ENCODE measurements around the gene GAB1.
A peak's percentile ranks its signal among the peaks of the same experiment; 100 is the strongest.

GAB1 gene

DNA sequence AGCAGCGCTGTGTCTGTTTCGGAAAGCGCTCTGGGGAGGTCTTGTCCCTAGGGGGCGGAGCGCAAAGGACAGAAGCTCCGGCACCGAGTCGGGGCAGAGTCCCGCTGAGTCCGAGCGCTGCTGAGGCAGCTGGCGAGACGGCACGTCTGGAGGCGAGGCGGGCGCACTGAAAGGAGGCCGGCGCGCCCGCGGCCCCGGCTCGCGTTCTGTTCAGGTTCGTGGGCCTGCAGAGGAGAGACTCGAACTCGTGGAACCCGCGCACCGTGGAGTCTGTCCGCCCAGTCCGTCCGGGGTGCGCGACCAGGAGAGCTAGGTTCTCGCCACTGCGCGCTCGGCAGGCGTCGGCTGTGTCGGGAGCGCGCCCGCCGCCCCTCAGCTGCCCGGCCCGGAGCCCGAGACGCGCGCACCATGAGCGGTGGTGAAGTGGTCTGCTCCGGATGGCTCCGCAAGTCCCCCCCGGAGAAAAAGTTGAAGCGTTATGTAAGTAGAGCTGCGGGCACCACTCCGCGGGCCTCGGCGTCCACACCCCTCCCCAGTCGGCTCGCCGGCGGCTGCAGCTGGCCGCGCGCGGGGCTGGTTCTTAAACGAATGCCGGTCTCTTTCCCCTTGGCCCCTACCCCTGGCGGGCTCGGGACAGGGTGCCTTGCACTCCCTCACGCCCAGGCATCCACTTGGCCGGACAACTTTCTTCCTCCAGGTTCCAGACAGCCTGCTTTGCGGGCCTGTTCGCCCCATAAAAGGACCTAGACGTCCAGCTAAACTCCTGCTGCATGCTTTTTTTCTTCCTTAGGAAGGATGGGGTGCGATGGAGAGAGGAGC is at the start of gene GAB1 (continued):
- TF ChIP-seq ZNF561 (tag by site-specific recombination; IDR thresholded peaks at IDR 0.05; ENCODE audit: borderline replicate concordance) = peak; percentile 61; the same call in 1 of the 2 replicates
- TF ChIP-seq, protein P1, sequence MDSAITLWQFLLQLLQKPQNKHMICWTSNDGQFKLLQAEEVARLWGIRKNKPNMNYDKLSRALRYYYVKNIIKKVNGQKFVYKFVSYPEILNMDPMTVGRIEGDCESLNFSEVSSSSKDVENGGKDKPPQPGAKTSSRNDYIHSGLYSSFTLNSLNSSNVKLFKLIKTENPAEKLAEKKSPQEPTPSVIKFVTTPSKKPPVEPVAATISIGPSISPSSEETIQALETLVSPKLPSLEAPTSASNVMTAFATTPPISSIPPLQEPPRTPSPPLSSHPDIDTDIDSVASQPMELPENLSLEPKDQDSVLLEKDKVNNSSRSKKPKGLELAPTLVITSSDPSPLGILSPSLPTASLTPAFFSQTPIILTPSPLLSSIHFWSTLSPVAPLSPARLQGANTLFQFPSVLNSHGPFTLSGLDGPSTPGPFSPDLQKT (IDR thresholded peaks at IDR 0.05; ENCODE audit: borderline replicate concordance, low read depth, low read length) = no peak
- TF ChIP-seq, protein P2, sequence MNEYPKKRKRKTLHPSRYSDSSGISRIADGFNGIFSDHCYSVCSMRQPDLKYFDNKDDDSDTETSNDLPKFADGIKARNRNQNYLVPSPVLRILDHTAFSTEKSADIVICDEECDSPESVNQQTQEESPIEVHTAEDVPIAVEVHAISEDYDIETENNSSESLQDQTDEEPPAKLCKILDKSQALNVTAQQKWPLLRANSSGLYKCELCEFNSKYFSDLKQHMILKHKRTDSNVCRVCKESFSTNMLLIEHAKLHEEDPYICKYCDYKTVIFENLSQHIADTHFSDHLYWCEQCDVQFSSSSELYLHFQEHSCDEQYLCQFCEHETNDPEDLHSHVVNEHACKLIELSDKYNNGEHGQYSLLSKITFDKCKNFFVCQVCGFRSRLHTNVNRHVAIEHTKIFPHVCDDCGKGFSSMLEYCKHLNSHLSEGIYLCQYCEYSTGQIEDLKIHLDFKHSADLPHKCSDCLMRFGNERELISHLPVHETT (tag by site-specific recombination; IDR thresholded peaks at IDR 0.05) = no peak
- no peak for TF ChIP-seq ZNF660 (tag by site-specific recombination; IDR thresholded peaks at IDR 0.05)
- TF ChIP-seq, protein P3, sequence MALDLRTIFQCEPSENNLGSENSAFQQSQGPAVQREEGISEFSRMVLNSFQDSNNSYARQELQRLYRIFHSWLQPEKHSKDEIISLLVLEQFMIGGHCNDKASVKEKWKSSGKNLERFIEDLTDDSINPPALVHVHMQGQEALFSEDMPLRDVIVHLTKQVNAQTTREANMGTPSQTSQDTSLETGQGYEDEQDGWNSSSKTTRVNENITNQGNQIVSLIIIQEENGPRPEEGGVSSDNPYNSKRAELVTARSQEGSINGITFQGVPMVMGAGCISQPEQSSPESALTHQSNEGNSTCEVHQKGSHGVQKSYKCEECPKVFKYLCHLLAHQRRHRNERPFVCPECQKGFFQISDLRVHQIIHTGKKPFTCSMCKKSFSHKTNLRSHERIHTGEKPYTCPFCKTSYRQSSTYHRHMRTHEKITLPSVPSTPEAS (tag by site-specific recombination; IDR thresholded peaks at IDR 0.05) = no peak
- TF ChIP-seq ZNF600 (tag by site-specific recombination; IDR thresholded peaks at IDR 0.05) = 0 out of 2 replicates have a peak, but pooled peaks have one; percentile 44
- no peak for TF ChIP-seq ZNF529 (tag by site-specific recombination; IDR thresholded peaks at IDR 0.05; ENCODE audit: insufficient replicate concordance)
- TF ChIP-seq, protein P4, sequence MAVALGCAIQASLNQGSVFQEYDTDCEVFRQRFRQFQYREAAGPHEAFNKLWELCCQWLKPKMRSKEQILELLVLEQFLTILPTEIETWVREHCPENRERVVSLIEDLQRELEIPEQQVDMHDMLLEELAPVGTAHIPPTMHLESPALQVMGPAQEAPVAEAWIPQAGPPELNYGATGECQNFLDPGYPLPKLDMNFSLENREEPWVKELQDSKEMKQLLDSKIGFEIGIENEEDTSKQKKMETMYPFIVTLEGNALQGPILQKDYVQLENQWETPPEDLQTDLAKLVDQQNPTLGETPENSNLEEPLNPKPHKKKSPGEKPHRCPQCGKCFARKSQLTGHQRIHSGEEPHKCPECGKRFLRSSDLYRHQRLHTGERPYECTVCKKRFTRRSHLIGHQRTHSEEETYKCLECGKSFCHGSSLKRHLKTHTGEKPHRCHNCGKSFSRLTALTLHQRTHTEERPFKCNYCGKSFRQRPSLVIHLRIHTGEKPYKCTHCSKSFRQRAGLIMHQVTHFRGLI (tag by site-specific recombination; IDR thresholded peaks at IDR 0.05) = no peak
- TF ChIP-seq ZNF10 (tag by site-specific recombination; IDR thresholded peaks at IDR 0.05) = peak; percentile 67; the same call in 1 of the 2 replicates
- 0 out of 2 replicates have a peak, but pooled peaks have one; percentile 17 for TF ChIP-seq BCL11A (tag by site-specific recombination; IDR thresholded peaks at IDR 0.05; ENCODE audit: low read depth)
- TF ChIP-seq ZNF426 (tag by site-specific recombination; IDR thresholded peaks at IDR 0.05) = no peak
- no peak for TF ChIP-seq ZNF48 (tag by site-specific recombination; IDR thresholded peaks at IDR 0.05)
- TF ChIP-seq ZSCAN30 (tag by site-specific recombination; IDR thresholded peaks at IDR 0.05) = peak; percentile 26; the same call in 1 of the 2 replicates
- no peak for TF ChIP-seq ZNF701 (tag by site-specific recombination; IDR thresholded peaks at IDR 0.05)
- peak; percentile 35; the same call in 1 of the 2 replicates for TF ChIP-seq ZEB2 (tag by site-specific recombination; IDR thresholded peaks at IDR 0.05)
- no peak for TF ChIP-seq SALL2 (tag by site-specific recombination; IDR thresholded peaks at IDR 0.05; ENCODE audit: borderline replicate concordance)
- TF ChIP-seq BCL11B (tag by site-specific recombination; IDR thresholded peaks at IDR 0.05; ENCODE audit: low read depth) = no peak
- no peak for TF ChIP-seq ZNF629 (tag by site-specific recombination; IDR thresholded peaks at IDR 0.05)
- TF ChIP-seq ZNF548 (tag by site-specific recombination; IDR thresholded peaks at IDR 0.05) = no peak
- TF ChIP-seq ZNF791 (tag by site-specific recombination; IDR thresholded peaks at IDR 0.05) = no peak
- TF ChIP-seq ZNF510 (tag by site-specific recombination; IDR thresholded peaks at IDR 0.05; ENCODE audit: insufficient replicate concordance) = no peak
- no peak for TF ChIP-seq HOXC10 (CRISPR knock-in tag; IDR thresholded peaks at IDR 0.05)
- TF ChIP-seq ZNF155 (tag by site-specific recombination; IDR thresholded peaks at IDR 0.05) = no peak
- TF ChIP-seq GLI4 (tag by site-specific recombination; IDR thresholded peaks at IDR 0.05) = no peak
- TF ChIP-seq GFI1B (tag by site-specific recombination; IDR thresholded peaks at IDR 0.05) = no peak
- TF ChIP-seq ZNF2 (tag by site-specific recombination; IDR thresholded peaks at IDR 0.05) = 0 out of 2 replicates have a peak, but pooled peaks have one; percentile 40
- TF ChIP-seq ZNF843 (tag by site-specific recombination; IDR thresholded peaks at IDR 0.05) = peak; percentile 25; the same call in 1 of the 2 replicates
- TF ChIP-seq HOXA7 (CRISPR knock-in tag; IDR thresholded peaks at IDR 0.05; ENCODE audit: borderline replicate concordance) = no peak
- TF ChIP-seq IKZF3 (tag by site-specific recombination; IDR thresholded peaks at IDR 0.05) = no peak
- TF ChIP-seq, protein P5, sequence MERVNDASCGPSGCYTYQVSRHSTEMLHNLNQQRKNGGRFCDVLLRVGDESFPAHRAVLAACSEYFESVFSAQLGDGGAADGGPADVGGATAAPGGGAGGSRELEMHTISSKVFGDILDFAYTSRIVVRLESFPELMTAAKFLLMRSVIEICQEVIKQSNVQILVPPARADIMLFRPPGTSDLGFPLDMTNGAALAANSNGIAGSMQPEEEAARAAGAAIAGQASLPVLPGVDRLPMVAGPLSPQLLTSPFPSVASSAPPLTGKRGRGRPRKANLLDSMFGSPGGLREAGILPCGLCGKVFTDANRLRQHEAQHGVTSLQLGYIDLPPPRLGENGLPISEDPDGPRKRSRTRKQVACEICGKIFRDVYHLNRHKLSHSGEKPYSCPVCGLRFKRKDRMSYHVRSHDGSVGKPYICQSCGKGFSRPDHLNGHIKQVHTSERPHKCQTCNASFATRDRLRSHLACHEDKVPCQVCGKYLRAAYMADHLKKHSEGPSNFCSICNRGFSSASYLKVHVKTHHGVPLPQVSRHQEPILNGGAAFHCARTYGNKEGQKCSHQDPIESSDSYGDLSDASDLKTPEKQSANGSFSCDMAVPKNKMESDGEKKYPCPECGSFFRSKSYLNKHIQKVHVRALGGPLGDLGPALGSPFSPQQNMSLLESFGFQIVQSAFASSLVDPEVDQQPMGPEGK (tag by site-specific recombination; IDR thresholded peaks at IDR 0.05) = no peak; the same call in 1 of the 2 replicates
- no peak for TF ChIP-seq ZNF214 (tag by site-specific recombination; IDR thresholded peaks at IDR 0.05; ENCODE audit: borderline replicate concordance)
- TF ChIP-seq, protein P6, sequence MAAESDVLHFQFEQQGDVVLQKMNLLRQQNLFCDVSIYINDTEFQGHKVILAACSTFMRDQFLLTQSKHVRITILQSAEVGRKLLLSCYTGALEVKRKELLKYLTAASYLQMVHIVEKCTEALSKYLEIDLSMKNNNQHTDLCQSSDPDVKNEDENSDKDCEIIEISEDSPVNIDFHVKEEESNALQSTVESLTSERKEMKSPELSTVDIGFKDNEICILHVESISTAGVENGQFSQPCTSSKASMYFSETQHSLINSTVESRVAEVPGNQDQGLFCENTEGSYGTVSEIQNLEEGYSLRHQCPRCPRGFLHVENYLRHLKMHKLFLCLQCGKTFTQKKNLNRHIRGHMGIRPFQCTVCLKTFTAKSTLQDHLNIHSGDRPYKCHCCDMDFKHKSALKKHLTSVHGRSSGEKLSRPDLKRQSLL (tag by site-specific recombination; IDR thresholded peaks at IDR 0.05) = no peak
